ENCODE data around the gene EIF3B.
"Not testable (repeated sequence)": the region's sequence is repeated elsewhere in the genome, so short reads cannot be mapped to it uniquely, and the experiment has no call there.

Gene EIF3B

DNA sequence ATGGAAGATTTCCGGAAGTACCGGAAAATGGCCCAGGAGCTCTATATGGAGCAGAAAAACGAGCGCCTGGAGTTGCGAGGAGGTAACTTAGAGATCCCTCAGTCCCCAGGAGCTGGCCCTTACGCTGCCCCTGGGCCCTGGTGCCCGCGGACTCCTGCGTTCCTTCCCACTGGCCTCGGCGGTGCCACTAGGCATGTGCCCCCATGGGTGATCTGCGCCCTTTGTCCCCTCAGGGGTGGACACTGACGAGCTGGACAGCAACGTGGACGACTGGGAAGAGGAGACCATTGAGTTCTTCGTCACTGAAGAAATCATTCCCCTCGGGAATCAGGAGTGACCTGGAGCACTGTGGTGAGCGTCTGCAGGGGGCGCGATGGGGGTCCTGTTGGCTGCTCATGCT is 24.5 kb downstream of the EIF3B start:
- Mint-ChIP-seq H3K9me3 (no peaks in the 10 kb centered on the region), H3K4me1 (ENCODE audit: low read depth) (no peaks in the 10 kb centered on the region), H3K4me3 (no peak overlapping the region), H3K27ac (no peak overlapping the region), H3K27me3 (no peaks in the 10 kb centered on the region), H3K36me3 (ENCODE audit: low read depth) (peaks cover 74% of the 10 kb centered on the region)

DNA sequence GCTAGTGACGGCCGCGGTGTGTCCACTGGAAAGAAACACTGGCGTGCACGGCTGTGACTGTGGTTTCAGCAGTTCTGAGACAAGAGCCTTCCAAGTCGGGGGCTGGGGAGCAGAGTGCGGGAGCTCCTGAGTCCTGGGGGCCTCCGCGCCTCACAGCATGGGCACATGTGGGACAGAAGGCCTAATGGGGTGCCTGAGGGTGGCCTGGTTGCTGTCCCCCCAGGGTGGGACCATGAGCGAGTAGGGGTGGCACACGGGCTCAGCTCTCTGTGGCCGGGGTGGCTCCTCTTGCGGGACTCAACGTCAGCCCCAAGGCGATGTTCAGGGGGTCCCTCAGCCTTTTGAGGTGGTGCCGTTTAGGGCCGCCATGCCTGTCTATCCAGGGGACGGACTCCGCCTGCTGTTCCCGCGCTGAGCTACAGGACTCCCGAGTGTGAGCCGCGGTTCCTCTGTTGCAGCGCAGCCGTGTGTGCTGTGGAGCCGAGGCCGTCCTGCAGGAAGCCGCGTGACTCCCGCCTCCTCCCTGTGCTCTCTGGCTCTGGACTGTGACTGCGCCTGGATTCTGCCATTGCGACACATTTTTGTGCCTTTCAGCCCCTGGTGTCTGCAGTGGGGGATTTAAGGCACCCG is 25.3 kb downstream of the EIF3B start:
- peaks cover 67% of the 10 kb centered on the region for H3K36me3 Mint-ChIP-seq (ENCODE audit: low read depth)
- no peaks in the 10 kb centered on the region for H3K27me3 Mint-ChIP-seq
- no peak overlapping the region for H3K4me3 Mint-ChIP-seq
- H3K9me3 Mint-ChIP-seq: no peaks in the 10 kb centered on the region
- no peak overlapping the region for H3K27ac Mint-ChIP-seq
- no peaks in the 10 kb centered on the region for H3K4me1 Mint-ChIP-seq (ENCODE audit: low read depth)

DNA sequence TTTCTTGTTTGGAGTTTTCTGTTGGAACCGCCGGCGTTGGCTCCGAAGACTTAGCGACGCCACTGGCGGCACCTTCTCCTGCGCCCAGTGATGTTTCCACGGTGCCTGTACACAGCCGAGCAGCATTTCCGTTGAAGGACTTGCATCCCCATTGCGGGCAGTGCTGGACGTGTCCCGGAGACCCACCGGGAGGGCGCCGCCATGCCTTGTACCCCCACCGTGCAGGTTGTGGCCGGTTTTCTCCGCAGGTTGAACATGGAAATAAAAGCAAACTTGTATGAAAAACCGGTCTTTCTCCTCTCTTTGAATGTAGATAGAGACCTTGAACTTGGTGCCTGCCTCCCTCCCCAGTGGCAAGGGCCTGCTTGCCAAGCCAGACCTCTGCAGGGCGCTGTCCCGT is 25.8 kb downstream of the EIF3B start:
- no peaks in the 10 kb centered on the region for H3K27me3 Mint-ChIP-seq
- no peaks in the 10 kb centered on the region for H3K9me3 Mint-ChIP-seq
- no peaks in the 10 kb centered on the region for H3K4me1 Mint-ChIP-seq (ENCODE audit: low read depth)
- H3K4me3 Mint-ChIP-seq: no peak overlapping the region
- no peak overlapping the region for H3K27ac Mint-ChIP-seq
- H3K36me3 Mint-ChIP-seq (ENCODE audit: low read depth): peaks cover 61% of the 10 kb centered on the region

DNA sequence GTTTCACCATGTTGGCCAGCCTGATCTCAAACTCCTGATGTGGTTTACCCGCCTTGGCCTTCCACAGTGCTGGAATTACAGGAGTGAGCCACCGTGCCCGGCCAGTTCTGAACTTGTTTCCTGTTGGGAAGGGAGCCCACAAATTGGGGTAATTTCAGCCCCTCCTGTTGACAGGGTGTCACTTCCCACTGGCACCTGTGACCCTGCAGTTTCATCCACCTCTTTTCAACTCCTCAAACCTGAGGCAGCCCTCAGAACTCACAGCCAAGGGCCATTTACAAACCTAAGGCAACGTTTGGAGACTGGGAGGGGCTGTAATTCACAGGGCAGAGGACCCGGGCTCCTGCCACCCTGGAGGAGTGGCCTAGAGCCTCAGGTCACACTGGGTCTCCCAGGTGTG is 26.6 kb downstream of the EIF3B start:
- Mint-ChIP-seq H3K27ac (no peak overlapping the region), H3K36me3 (ENCODE audit: low read depth) (peaks cover 55% of the 10 kb centered on the region), H3K27me3 (no peaks in the 10 kb centered on the region), H3K4me1 (ENCODE audit: low read depth) (no peaks in the 10 kb centered on the region), H3K9me3 (no peaks in the 10 kb centered on the region), H3K4me3 (no peak overlapping the region)

DNA sequence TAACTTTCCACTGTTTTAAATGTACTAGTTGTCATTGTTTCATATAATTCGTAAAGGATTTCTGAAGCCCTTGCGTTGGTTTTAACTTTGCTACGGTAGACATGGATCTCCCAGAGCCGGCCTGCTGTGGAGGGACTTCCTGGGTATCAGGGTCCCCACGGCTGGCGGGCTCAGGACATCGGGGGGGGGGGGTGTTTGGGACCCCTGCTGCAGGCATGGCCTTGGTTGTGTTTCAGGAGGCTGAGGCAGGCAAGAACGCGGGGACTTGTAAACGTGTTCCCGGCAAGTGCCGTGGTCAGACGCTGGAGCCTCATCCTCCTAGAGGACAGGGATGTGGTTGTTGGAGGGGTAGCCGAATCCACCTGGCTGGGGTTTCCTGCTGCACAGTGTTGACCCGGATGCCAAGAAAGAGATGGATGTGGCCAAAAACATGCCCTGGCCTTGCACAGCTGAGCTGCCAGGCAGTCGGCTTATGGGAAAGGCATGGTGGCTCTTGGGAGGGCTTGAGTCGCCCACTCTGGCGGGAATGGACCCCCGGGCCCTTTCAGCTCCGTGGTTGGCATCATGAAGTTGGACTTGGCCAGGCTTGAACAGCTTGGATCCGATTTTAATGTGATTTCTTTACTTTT is 27.4 kb downstream of the EIF3B start:
- no peak overlapping the region for H3K27ac Mint-ChIP-seq
- no peak overlapping the region for H3K4me3 Mint-ChIP-seq
- no peaks in the 10 kb centered on the region for H3K9me3 Mint-ChIP-seq
- peaks cover 48% of the 10 kb centered on the region for H3K36me3 Mint-ChIP-seq (ENCODE audit: low read depth)
- H3K4me1 Mint-ChIP-seq (ENCODE audit: low read depth): no peaks in the 10 kb centered on the region
- no peaks in the 10 kb centered on the region for H3K27me3 Mint-ChIP-seq

DNA sequence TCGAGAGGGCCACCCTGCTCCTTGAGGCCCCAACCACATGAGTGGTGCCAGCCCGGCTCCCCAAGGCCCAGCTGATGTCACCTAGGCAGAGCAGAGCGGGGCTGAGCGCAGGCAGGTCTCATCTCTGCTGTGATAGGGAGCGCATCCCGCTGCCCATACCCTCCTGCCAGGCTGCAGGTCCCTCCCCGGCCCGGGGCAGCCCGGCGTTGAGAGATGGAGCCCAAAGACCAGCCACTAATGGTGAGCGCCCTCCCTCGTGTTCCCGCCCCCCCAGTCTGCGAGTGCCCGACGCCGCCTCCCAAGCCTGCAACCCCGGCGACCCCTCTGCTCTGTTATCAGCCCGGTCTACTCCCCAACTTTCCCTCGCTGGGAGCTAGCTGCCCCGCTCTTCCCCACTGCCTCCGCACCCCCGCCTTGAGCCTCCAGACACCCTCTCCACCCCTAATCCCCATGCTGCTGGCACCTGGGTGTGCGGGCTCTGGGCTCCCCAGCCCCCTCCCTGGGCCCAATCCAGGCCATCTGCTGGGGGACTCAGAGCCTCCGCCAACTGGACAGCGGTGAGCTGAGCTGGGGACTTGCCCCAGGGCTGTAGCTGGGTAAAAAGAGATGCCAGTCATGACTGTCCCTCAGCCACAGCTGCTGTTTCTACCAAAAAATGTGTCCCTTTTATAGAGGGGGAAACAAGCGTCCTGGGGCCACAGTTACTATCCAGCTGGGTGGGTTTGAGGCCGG is 29.1 kb downstream of the EIF3B start:
- Mint-ChIP-seq H3K36me3 (ENCODE audit: low read depth) (peaks cover 33% of the 10 kb centered on the region), H3K27me3 (no peaks in the 10 kb centered on the region), H3K4me3 (no peak overlapping the region), H3K9me3 (no peaks in the 10 kb centered on the region), H3K27ac (no peak overlapping the region), H3K4me1 (ENCODE audit: low read depth) (no peaks in the 10 kb centered on the region)

DNA sequence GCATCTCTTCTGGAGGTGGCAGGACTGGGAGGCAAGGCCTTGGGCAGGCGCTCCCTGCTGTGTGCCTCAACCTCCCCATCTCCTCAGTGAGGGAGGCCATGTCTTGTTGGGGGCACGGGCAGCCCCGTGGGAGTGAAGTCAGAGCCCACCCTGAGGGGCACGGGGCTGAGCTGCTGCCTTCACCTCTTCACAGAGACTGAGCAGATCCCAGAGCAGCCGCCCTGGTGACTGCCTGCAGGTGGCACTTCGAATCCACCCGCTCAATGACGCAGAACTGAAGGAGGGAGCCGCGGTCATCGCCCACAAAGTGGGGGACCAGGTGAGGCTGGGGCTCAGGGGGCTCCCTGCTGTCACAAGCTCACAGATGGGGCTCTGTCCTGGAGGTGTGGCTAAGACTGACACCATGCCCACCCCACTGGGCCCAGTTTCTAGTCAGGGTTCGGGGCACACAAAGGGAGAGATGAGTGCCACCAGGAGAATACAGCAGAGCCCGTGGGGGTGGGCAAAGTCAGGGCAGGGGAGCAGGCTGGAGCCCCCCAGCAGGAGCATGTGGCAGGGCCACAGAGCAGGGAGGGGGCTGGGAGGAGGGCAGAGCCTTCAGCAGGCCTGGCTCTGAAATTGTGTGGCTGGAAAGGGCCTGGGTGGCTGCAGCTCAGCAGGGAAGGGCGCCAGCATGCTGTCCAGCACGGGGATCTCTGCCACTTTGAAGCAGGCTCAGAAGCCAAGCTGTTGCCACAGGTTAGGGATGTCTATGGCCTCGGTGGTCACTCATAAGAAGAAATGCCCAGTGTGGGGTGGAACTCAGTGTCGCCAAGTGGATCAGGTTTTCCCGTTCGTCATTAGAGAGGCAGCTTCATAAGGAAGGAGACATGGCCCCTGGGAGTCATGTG is 30.0 kb downstream of the EIF3B start:
- H3K9me3 Mint-ChIP-seq: no peaks in the 10 kb centered on the region
- H3K36me3 Mint-ChIP-seq (ENCODE audit: low read depth): peaks cover 24% of the 10 kb centered on the region
- H3K27ac Mint-ChIP-seq: no peak overlapping the region
- H3K4me1 Mint-ChIP-seq (ENCODE audit: low read depth): no peaks in the 10 kb centered on the region
- no peaks in the 10 kb centered on the region for H3K27me3 Mint-ChIP-seq
- no peak overlapping the region for H3K4me3 Mint-ChIP-seq

DNA sequence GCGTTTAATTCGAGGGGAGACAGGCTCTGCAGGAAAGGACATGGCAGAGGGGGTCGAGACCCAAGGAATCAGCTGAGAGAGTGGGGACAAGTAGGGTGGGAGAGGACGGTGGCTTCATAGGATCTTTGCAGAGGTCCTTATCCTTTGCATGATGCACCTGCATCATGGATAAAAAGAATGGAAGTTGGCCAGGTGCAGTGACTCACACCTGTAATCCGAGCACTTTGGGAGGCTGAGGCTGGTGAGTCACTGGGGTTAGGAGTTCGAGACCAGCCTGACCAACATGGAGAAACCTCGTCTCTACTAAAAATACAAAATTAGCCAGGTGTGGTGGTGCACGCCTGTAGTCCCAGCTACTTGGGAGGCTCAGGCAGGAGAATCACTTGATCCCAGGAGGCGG is 31.5 kb downstream of the EIF3B start:
- not testable (repeated sequence) for H3K27me3 Mint-ChIP-seq; H3K36me3 Mint-ChIP-seq (ENCODE audit: low read depth); H3K4me1 Mint-ChIP-seq (ENCODE audit: low read depth); H3K27ac Mint-ChIP-seq; H3K4me3 Mint-ChIP-seq; H3K9me3 Mint-ChIP-seq

DNA sequence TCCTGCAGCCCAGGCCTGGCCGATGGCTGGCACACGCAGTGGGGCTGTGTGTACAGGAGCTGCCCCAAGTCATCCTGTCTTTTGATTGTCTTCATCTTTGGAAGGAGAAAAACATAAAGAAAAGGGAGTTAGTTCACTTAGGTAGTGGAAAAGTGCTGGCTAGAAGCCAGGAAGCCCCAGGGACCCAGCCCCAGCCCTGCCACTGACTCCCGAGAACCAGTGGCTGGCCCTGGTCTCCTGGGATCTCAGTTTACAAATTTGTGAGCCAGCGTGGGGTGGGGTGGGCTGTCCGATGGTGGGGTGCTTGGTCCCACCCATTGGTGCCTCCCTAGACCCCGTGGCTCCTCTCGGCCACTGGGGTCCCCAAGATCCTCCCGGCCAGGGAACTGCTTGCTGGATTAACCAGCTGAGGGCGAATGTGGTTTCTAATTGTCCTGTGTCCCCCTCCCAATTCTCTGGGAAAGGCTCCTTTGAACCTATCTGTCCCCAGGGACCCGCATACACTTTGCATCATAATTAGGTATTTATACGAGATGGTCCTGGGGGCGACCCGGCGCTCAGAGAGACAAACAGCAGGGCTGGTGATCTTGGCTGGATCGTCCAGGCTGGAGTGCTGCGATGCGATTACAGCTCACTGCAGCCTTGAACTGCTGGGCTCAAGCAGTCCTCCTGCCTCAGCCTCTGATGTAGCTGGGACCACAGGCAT is 32.5 kb downstream of the EIF3B start:
- Mint-ChIP-seq H3K27me3 (no peaks in the 10 kb centered on the region), H3K9me3 (no peaks in the 10 kb centered on the region), H3K4me3 (no peak overlapping the region), H3K36me3 (ENCODE audit: low read depth) (no peaks in the 10 kb centered on the region), H3K27ac (no peak overlapping the region), H3K4me1 (ENCODE audit: low read depth) (no peaks in the 10 kb centered on the region)

DNA sequence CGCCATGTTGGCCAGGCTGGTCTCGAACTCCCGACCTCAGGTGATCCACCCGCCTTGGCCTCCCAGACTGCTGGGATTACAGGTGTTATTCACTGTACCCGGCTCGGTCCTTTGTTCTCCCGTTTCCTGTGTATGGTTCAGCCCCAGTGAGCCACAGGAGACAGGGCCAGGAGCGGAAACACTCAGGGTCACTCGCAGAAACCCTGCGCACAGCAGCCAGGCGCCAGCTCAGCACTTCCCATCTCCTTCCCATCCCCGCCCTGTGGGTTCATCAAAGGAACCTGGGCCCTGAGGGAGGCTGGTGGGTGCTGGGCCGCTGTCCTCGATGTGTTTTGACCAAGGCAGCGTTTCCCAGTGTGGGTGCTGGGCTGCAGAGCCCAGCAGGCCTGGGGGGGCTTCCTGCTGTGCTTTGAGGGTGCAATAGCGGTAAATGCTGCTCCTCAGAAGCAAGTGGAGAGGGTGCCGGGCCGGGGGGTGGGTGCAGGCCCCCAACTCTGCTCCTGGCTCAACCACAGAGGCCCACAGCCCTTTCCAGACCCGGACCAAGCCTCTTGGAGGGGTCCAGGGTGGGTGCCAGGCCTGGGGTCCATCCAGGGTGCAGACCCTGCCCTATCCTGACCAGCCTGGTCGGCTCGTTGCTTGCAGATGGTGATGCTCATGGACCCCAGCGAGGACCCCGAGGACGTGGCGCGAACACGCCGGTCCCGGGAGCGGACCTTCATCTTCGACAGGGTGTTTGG is 33.4 kb downstream of the EIF3B start:
- no peak overlapping the region for H3K27ac Mint-ChIP-seq
- no peak overlapping the region for H3K4me3 Mint-ChIP-seq
- H3K36me3 Mint-ChIP-seq (ENCODE audit: low read depth): no peaks in the 10 kb centered on the region
- no peaks in the 10 kb centered on the region for H3K4me1 Mint-ChIP-seq (ENCODE audit: low read depth)
- H3K27me3 Mint-ChIP-seq: no peaks in the 10 kb centered on the region
- no peaks in the 10 kb centered on the region for H3K9me3 Mint-ChIP-seq

DNA sequence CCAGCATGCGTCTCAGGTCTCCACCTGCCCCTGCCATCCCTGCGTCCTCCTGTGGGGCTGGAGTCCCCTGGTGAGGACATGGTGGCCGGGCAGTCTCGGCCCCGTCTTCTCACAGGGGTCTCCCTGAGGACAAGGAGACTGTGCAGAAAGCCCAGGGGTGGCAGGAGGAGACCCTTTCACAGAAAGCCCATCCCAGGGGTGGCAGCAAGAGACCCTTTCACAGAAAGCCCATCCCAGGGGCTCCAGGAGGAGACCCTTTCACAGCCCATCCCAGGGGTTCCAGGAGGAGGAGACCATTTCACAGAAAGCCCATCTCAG is 34.0 kb downstream of the EIF3B start:
- no peak overlapping the region for H3K27ac Mint-ChIP-seq
- H3K4me3 Mint-ChIP-seq: no peak overlapping the region
- no peaks in the 10 kb centered on the region for H3K27me3 Mint-ChIP-seq
- H3K36me3 Mint-ChIP-seq (ENCODE audit: low read depth): no peaks in the 10 kb centered on the region
- no peaks in the 10 kb centered on the region for H3K4me1 Mint-ChIP-seq (ENCODE audit: low read depth)
- H3K9me3 Mint-ChIP-seq: no peaks in the 10 kb centered on the region

DNA sequence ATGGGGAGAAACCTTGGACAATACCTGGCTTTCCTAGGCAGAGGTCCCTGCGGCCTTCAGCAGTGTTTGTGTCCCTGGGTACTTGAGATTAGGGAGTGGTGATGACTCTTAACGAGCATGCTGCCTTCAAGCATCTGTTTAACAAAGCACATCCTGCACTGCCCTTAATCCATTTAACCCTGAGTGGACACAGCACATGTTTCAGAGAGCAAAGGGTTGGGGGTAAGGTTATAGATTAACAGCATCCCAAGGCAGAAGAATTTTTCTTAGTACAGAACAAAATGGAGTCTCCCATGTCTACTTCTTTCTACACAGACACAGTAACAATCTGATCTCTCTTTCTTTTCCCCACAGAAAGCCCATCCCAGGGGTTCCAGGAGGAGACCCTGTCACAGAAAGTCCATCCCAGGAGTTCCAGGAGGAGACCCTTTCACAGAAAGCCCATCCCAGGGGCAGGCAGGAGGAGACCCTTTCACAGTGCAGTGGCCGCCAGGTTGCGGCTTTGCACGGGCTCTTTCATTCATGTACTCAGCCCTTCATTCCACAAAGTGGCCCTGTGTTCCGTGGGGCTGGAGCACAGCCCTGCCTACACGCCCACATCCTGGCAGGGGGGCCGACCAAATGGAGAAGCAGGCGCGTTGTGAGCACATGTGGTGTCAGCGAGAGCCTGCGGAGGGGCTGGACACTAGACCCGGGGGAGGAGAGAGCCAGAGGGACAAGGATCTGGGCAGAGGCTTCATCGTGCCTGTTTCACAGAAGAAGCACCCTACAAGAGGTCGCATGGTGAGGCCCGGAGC is 35.6 kb downstream of the EIF3B start:
- not testable (repeated sequence) for H3K27ac Mint-ChIP-seq; H3K27me3 Mint-ChIP-seq; H3K4me1 Mint-ChIP-seq (ENCODE audit: low read depth); H3K36me3 Mint-ChIP-seq (ENCODE audit: low read depth); H3K9me3 Mint-ChIP-seq; H3K4me3 Mint-ChIP-seq

DNA sequence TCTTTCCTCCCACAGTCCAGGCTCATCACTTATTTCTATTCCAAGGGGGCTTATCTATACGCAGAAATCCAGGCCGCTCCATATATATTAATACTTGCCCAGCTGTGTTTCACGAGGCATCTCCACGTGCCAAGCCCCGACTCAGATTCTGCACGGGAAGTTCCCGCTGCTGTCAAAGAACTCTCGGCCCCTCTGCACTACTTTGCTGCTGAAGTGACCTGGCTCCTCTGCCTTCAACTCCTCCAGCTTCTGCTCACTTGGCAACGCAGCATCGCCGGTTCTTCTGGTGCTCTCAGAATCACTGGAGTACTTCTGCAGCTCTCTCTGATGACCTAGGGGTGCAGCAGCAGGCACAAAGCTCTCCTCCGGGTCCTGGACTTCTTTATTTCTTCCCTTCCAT is 39.1 kb downstream of the EIF3B start:
- no peaks in the 10 kb centered on the region for H3K27me3 Mint-ChIP-seq
- H3K4me3 Mint-ChIP-seq: no peak overlapping the region
- no peaks in the 10 kb centered on the region for H3K4me1 Mint-ChIP-seq (ENCODE audit: low read depth)
- H3K36me3 Mint-ChIP-seq (ENCODE audit: low read depth): no peaks in the 10 kb centered on the region
- no peaks in the 10 kb centered on the region for H3K9me3 Mint-ChIP-seq
- H3K27ac Mint-ChIP-seq: no peak overlapping the region
